PFSK-1 (cell line): ENCODE measurements around the gene AKAP1.

ENCODE experiments used
- FOXP2 ChIP-seq: optimal IDR thresholded peaks from 2 replicates; pipeline ENCODE3; 2011; ENCODE audit warnings: borderline replicate concordance, control low read depth, inconsistent platforms; ENCODE audit not compliant: insufficient read depth; ENCODE audit errors: extremely low read length, extremely low read depth
- POLR2AphosphoS5 ChIP-seq: IDR thresholded peaks from 2 replicates; pipeline ENCODE4 v1.6.1; 2012; ENCODE audit warnings: low read depth, mild to moderate bottlenecking, control low read depth, low read length, moderate library complexity
- REST ChIP-seq, 2 experiments: IDR thresholded peaks; 2 replicates each; pipeline versions ENCODE4 v1.6.1 to v1.8.0; 2011 to 2012; ENCODE audit warnings: low read depth in 2 of 2, low read length in 2 of 2, control low read depth in 1 of 2, inconsistent platforms in 1 of 2, mild to moderate bottlenecking in 1 of 2, moderate library complexity in 1 of 2; ENCODE audit not compliant: insufficient read depth in 1 of 2
- SIN3A ChIP-seq: IDR thresholded peaks from 2 replicates; pipeline ENCODE4 v1.6.1; 2012; ENCODE audit warnings: mild to moderate bottlenecking, low read length, moderate library complexity, borderline replicate concordance; ENCODE audit not compliant: insufficient read depth
- TAF1 ChIP-seq: IDR thresholded peaks from 2 replicates; pipeline ENCODE4 v1.6.1; 2012; ENCODE audit warnings: low read length, control low read depth, borderline replicate concordance; ENCODE audit not compliant: insufficient read depth

The AKAP1 gene

GRCh38 chr17:57170866-57171265 lies 85.8 kb downstream of the AKAP1 start:
- TF ChIP-seq REST (IDR thresholded peaks at IDR 0.05; ENCODE audit: insufficient read depth in 1 of 2, low read depth in 2 of 2, low read length in 2 of 2), result no peak
- TF ChIP-seq SIN3A, result no peak
- TF ChIP-seq POLR2AphosphoS5, result no peak
- no peak for TF ChIP-seq TAF1
- no peak for TF ChIP-seq FOXP2
